NCI-H774 (cell line): ENCODE data around the gene LINGO1.
A peak's percentile ranks its signal among the peaks of the same experiment; 100 is the strongest.

Experiments used
- DNase-seq: peaks from one replicate; lab custom pipeline; 2025; lab: John Stamatoyannopoulos, UW

The LINGO1 gene

DNA sequence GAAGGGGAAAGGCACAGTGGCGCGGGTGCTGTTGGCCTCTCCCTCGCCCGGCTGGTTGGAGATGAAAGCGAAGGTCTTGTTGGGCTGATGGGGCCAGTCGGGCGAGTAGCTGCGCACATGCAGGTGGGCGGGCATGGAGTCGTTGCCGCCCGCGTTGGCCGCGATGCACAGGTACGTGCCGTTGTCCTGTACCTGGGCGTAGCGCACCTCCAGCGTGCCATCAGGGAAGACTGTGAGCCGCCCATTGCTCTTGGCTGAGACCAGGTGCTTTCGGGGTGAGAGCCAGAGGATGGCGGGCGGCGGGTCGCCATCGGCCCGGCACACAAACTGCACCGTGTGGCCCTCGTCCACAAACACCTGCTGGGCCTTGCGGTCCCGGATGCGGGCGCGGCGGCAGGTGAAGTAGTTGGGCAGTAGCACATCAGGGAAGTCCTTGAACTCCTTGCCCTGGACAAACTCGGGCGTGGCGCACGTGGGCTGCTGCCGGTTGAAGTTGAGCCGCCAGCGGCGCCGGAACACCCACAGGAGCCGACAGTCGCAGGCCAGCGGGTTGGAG is 18.4 kb downstream of the LINGO1 start:
- DNase-seq = no peak

DNA sequence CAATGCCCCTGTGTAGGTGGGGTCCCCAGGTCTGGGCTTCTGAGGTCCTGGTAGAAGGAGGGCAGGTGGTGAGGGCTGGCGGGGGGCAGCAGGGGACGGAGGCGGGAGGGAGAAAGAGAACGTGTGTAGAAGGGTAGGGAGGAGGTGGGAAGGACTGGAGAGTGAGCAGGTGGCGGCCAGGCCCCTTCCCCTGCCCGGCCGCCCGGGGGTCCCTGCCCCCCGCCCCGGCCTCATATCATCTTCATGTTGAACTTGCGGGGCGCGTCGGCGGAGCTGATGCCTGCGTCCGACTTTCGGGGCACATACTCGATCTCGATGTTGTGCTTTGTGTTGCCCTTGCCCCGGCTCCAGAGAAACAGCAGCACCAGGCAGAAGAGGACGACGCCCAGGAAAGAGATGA is 18.9 kb downstream of the LINGO1 start:
- DNase-seq = no peak

DNA sequence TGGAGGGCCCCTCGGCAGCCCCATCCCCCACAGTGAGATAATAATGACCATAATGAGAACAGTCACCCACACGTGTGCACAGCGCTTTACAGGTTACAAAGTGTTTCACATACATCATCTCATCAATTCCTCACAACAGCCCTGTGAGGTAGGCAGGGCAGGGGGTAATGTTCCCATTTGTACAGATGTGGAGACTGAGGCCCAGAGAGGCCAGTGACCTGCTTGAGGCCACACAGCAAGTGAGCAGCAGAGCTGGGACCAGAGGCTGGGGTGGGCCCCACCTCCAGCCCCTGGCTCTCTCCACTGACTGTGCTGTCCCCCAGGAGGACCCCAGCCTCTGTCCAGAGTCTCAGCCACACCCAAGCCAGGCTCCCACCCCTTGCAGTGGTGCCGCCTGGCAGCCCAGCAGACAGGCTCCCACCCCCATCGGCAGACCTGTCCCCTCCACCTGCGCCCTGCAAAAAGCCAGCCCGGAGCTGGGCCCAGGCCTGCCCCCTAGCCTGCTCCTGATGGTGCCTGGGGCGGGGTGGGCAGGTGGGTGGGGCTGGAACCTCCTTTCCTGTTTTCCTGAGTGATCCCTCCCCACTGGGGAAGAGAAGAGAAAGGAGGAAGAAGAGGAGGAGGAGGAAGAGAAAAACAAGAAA is 19.6 kb downstream of the LINGO1 start:
- no peak for DNase-seq

DNA sequence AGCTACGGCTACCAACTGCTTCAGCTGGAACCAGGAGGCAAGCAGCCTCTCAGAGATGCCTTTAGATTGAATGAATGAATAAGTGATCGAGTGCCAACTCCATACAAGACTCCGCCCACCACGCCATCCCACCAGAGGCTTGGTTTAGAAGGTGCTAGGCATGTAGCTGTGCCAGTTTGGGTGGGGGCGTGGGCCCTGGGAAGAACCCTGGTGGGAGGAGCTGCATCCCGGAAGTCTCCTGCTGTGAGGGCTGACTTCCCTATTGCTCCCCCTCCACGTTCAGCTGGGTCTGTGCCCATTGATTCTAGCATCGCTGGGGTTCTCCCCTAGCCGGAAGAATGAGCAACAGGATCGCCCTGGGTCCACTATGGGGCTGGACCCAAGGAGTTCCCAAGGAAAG is 20.9 kb downstream of the LINGO1 start:
- no peak for DNase-seq

DNA sequence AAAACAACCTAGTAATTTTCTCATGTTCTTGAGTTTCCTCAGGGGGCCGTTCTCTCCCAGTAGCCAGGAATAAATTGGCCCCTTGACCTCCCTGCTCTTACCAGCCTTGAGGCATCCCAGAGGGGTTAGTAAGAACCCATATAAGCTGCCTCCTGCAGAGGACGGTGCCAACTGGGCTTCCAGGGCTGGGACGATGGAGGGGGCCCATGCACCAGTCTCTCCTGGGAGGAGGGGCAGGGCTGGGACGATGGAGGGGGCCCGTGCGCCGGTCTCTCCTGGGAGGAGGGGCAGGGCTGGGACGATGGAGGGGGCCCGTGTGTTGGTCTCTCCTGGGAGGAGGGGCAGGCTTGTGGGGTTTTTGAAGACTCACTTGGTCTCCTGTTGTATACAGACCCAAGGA is 22.0 kb downstream of the LINGO1 start:
- DNase-seq = no peak

DNA sequence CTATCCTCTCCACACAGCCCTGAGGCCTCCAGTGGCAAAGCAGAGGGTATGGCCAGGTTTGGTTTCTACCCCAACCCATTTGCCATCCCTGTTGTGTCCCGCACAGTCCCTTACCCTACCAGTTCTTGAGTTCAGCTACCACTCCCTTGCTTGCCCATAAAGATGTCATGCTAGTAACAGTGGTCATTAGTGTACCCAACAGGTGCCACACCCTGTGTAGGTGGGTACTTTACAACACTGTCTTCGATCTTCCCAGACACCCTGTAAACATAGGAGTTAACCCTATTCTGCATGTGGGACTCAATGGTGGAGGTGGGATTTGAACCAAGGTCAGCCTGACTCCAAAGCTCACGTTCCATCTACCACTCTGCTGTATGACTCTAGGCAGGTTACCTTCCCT is 23.2 kb downstream of the LINGO1 start:
- DNase-seq = no peak

DNA sequence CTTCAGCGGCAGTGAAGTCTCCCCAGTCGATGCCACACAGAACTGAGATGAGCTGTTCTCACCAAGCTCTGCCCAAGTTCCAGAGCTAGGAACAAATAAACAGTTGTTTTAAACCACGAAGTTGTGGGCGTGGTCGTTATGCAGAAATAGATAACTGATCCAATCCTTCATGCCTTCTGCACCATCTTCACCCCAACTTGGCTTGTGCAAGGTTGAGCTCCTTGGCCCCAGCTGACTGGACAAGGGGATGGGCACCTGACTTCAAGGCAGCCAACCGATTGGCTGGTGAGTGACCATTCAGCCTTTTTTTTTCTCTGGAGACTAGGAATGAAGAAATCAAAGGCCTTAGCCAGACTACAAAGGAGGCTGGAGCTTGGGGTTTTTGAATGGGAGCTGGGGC is 23.9 kb downstream of the LINGO1 start:
- DNase-seq = no peak

DNA sequence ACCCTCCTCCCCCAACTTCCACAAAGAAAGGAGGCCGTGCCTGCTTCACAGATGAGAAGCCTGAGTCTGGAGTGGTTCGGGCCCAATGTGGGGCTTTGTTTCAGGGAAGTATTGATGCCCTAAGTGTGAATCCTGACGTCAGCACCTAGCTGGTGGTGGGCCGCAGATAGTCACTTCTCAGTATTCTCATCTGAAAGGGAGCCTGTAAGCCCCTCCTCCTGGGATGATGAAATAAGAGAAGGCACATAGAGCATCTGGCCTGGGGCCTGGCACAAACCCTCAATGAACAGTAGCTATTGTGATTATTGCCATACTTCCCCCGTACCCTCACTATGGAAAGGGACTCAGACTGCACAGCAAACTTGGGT is 24.8 kb downstream of the LINGO1 start:
- DNase-seq = no peak

DNA sequence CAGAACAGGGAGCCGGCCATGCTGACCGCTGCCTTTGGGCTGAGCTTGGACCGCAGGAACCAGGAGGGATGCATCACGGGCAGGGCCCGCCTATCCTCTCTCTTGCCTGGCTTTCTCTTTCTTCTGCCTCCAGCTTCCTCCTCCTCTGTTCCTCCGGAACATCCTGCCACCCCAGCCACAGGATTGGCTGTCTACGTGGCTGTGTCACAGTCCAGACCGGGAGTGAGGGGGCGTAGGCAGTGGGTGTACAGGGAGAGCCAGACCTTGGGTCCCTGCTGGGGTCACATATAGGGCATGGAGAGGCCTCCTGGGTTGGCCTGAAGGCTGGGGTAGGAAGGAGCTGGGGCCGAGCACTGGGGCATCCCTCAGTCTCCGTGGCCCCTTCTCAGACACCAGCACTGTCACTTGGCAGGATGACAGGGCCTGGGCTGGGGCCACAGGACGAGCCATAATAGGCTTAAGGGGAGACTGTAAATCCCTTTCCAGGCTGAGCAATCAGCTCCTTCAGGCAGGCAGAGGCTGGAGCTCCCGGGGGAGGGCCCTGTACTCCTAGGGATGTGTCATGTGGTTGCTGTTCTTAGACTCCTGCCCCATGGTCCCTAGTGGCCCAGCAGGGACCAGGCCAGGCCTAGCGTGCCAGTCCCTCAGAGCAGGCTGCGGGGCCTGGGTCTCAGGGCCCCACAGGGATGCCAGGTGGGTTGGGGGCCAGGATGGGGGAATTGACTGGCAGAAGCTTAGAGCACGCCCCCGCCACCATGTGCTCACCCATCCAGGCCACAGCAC is 25.4 kb downstream of the LINGO1 start:
- no peak for DNase-seq

DNA sequence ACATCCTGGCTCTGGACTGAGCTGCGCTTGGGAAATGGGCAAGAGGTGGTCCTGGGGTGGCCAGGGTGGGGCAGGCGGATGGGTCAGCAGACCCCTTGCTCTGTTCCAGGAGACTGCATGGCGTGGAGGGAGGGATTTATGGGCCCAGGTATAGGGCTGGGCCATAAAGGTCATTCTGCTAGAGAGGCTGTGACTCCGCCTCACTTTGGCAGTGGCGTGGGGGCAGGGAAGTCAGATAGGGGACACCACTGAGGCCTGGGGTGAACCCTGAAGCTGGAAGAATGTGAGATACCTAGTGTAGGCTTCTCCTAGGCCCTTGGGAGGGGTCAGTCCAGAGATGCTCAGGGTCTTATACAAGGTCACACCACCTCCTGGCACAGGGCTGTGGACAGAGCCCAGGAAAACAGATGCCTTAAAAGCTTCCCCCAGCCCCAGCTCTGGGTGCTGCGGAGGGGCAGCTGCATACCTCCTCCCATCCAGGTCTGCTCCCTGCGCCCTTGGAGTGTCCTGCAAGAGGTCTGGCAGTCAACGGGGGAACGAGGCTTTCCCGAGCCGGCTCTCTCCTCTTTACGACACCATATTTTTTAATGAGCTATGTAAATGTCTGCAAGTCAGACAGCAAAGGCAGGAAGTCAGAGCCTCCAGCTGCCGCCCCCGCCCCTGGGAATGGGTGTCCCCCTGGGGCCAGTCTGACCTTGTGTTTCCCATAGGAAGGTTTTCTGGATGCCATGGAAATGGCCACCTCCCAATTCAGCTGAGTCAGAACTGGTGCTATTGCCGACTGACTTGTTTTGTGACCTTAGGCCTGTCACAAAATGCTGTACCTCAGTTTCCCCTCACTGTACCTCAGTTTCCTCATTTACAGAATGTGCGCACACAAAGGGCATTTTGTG is 26.3 kb downstream of the LINGO1 start:
- no peak for DNase-seq

DNA sequence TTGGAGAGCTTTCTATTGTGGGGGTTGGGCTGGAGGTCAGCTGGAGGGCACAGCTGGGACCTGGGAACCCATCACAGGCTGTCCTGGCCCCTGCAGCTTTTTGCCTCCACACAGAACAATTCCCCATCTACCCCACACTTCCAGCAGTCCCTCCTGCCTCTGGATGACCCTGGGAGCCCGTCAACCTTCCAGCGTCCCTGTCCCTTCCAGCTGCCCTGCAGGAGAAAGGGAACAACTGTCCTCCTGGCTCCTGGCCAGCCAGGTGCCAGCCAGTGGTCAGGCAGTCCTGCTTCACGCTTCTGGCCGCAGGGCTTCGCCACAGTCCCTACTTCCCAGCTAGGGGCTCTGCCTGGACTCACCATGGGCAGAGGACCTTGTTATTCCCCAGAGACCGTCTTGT is 27.2 kb downstream of the LINGO1 start:
- no peak for DNase-seq

DNA sequence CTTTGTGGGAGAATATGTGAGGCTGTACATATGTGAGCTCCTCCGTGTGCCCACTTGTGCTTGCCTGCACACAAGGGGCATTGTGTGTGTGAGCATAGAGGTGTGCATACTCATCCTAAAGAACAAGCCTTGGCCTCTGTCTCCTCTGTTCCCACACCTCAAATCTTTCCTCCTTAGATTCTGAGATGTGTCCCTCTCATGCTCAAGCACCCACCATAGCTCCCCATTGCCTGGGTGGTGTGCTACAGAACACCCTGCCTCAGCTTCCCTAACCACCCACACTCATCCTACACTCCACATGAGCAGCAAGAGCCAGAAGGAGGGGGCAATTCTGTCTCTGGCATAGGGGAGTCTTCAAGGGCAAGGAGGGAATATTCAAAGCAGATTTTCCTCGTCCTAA is 27.7 kb downstream of the LINGO1 start:
- DNase-seq = no peak

DNA sequence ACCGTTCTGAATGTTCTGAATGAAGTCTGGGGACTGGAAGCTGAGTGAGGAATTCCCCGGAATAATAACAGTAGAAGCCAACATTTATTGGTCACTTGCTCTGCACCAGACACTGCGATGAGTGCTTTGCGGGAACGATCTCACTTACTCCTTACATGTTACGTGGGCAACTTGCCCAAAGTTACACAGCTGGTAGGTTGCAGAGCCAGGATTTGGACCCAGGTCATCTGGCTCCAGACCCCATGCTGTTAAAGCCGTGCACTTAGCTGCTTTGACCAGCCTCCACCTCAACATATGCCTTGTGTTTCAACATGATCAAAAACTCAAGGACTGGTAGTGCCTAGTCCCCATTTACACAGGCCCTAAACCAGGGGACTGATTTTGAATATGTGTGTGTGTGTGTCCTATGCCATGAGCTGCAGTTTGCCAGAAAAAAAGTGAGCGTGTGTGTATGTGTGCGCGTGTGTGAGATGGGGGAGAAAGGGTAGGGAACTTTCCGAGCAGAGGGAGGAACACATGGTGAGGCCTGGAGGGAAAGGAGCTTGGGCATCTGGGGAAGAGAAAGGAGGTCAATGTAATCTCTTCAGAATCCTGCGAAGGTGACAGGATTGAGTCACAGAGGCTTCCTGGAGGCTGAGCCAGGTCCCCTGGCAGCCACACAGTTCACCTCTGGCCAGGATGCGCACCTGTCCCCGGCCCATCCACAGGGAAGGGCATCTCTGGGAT is 28.9 kb downstream of the LINGO1 start:
- DNase-seq = no peak

DNA sequence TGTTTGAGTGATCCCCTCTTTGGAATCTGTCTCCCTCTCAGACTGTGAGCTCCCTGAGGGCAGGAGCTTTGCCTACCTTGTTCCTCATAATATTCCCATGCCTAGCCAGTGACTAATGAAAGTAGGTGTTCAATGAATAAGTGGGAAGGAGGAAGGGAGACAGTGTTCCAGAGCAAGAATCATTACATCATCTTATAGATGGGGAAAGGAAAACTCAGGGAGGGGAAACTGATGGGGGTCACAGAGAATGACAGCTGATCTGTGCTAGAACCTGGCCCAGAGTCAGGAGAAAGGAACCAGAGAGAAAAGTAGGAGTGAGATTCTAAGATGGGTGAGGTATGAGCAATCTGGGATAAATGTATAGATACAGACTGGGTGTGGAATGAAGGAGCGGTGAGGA is 29.9 kb downstream of the LINGO1 start:
- no peak for DNase-seq

DNA sequence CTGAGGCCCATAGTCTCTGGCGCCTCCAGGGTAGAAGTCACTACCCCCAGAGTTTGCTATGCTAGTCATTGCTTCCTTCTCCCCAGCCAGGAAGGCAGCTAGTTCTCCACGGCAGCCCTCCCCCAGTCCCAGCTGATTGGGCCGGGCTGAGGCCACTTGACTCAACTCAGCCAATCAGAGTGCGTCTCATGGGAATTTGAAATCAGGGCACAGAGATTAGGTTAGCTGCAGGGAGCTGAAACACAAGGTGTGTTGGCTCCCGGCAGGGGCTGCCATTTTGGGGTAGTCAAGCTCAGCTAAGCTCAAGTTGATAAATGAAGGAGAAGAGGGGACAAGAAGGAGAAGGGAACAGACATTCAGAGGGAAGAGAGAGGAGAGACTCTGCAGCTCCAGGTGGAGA is 32.8 kb downstream of the LINGO1 start:
- DNase-seq = peak; percentile 88

DNA sequence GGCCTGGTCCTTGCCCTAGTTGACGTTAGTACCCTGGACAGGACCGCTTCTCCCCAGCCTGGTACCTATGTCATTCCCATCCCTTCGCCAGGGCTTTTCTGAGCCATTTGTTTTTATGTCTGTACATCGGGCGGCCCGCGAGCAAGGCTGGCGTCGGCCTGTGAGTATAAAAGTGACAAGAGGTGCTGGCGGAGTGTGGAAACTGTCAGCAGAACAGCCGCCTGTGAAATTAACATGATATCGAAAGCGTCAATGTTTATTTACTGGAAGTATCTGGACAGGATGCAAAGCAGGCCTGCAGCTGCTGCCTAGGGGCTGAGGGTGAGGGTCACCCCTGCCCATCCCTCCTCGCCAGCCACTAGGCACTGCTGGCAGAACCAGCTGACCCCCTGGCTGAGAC is 33.4 kb downstream of the LINGO1 start:
- peak; percentile 13 for DNase-seq

DNA sequence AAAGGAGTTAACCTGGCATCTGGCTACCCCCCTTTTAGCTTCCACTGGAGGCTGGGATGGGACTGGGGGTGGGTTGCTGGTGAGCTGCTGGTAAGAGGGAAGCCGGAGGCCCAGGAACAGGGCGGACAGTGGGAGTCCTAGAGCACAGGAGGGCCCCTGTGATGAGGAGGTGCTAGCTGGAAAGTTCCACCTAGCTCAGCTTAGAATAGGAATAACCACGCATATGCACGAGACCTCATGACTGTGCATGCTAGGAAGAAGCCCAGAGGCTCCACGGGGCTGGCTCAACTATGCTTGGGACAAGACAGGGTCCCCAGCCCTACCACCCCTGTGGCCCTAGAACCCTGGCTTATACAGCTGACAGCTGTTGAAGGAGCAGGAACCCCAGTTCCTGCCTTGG is 34.1 kb downstream of the LINGO1 start:
- no peak for DNase-seq

DNA sequence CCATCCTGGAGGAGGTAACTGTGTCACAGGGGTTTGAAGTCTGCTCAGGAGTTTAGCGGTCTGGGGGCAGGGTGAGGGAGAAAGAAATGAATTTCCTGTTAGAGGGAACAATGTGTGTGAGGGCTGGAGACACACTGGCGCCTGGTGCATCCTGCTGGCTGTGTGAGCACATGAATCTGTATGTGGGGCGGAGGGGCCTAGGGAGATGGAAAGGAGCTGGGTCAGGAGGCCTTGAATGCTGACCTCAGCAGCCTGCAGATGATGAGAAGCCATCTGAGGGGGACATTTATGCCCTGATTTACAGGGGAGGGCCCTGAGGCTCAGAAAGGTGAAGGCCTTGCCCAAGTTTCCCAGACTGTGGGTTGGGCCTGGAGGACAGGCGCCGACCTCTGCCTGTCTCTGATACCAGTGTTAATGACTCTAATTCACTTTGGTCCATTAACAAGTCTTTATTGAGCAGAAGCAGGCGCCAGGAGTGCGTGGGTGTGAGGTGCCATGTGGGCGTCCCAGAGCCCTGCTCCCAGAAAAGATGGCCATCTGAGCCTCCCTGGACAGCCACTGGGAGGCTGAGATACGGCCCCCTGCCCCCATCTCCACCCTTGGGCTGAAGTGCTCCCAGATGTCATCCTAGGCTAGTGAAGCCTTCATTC is 34.8 kb downstream of the LINGO1 start:
- DNase-seq = no peak

DNA sequence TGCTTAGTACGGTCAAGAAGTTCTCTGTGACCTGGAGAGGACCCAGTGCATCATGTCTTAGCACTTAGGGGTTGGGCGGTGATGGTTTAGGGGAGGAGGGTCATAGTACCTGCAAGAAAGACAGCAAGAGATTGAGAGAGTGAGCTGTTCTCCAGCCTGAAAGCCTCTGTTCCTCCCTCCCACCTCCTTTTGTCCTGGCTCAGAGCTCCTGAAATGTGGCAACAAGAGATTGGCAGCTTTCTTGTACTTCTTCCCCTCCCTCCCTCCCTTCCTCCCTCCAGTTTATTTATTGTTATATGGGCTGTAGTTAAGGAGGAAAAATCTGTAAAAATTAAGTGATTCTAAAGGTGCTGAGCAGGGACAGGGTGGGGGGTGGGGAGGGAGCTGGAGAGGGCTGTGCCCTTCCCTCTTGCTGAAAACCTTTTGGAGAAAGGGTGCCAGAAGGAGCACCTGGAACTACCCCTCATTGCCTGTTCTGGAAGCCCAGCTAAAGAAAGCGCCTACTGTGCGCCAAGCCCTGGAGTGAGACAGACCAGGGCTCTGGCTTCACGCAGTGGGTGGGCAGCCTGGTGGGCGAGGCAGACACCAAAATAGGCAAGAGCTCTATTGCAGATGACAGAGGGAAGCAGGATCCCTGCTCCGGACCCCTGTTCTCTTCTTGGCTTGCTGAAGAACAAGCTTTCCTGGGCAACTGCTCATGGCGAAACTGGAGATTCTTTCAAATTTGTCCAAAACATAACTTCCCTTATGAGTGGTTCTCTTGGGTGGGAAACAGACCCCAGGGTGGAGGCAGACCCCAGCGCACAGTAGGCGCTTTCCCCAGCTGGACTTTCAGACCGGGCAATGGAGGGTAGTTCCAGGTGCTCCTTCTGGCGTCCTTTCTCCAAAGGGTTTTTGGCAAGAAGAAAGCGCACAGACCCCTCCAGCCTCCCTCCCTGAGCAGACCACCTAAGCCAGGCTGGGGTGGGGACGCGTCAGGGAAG is 35.6 kb downstream of the LINGO1 start:
- DNase-seq = no peak

DNA sequence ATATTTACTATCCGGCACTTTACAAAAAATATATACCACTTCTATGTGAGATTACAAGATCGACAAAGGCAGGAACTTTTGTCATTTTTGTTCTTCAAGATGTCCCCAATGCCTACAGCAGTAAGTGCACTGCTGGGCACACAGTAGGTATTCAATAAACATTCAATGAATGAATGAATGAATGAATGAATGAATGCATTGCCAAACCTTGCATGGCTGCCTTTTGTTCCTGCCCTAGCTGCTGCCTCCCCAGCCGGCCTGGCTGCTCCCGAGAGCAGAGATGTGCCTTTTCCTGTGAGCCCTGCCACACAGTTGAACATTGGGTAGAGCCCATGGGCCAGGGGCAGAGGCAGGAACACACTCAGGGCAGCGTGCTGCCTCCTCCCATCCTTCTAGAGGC is 37.5 kb downstream of the LINGO1 start:
- no peak for DNase-seq
